ENCODE results near the gene JPH3. TPM values are rescaled to one million over a fixed set of nuclear protein-coding genes. Genes with fewer than 3 reads are reported as not detected.

The JPH3 gene
- total RNA-seq, 6 experiments from 2014 or later, result 0.07 to 0.12 TPM; not detected in 4

- TF ChIP-seq POLR2A (IDR thresholded peaks at IDR 0.05) (no peak), CTCF (IDR thresholded peaks at IDR 0.05) (no peak)
- intact Hi-C loops (cut with DNase I), result no loop called here
- no CpG with 5 or more reads among the region's 10 CpGs for WGBS (ENCODE audit: insufficient coverage, low coverage, low lambda C conversion rate, missing lambda C conversion rate)
- DNase-seq (no peak), ATAC-seq (no peak)
- Histone ChIP-seq H3K9me3 (no peaks in the 10 kb centered on the region), H3K36me3 (no peaks in the 10 kb centered on the region), H3K4me3 (no peak overlapping the region), H3K4me1 (no peaks in the 10 kb centered on the region), H3K27ac (no peak overlapping the region), H3K27me3 (no peaks in the 10 kb centered on the region)
These were observed 20.5 kb downstream of the JPH3 start for GRCh38 chr16:87622756-87623319.

GRCh38 chr16:87625241-87625797 lies 23.0 kb downstream of the JPH3 start:
- no peaks in the 10 kb centered on the region for H3K36me3 ChIP-seq
- no peak for TF ChIP-seq CTCF (IDR thresholded peaks at IDR 0.05)
- TF ChIP-seq POLR2A (IDR thresholded peaks at IDR 0.05), result no peak
- intact Hi-C loops (cut with DNase I), result no loop called here
- DNase-seq, result no peak
- no peak overlapping the region for H3K4me3 ChIP-seq
- H3K9me3 ChIP-seq, result no peaks in the 10 kb centered on the region
- no peak overlapping the region for H3K27ac ChIP-seq
- ATAC-seq, result no peak
- WGBS (ENCODE audit: insufficient coverage, low coverage, low lambda C conversion rate, missing lambda C conversion rate), result 62% methylated on average over 3 of the region's 13 CpGs
- H3K27me3 ChIP-seq, result no peaks in the 10 kb centered on the region
- no peaks in the 10 kb centered on the region for H3K4me1 ChIP-seq

- no peak for TF ChIP-seq POLR2A (IDR thresholded peaks at IDR 0.05)
- no peak for TF ChIP-seq CTCF (IDR thresholded peaks at IDR 0.05)
- H3K27ac ChIP-seq, result no peak overlapping the region
- no peaks in the 10 kb centered on the region for H3K27me3 ChIP-seq
- intact Hi-C loops (cut with DNase I), result no loop called here
- WGBS (ENCODE audit: insufficient coverage, low coverage, low lambda C conversion rate, missing lambda C conversion rate), result 82% methylated on average over 5 of the region's 14 CpGs
- H3K9me3 ChIP-seq, result no peaks in the 10 kb centered on the region
- H3K36me3 ChIP-seq, result no peaks in the 10 kb centered on the region
- no peak for DNase-seq
- H3K4me1 ChIP-seq, result no peaks in the 10 kb centered on the region
- no peak overlapping the region for H3K4me3 ChIP-seq
- no peak for ATAC-seq
These were observed 24.1 kb downstream of the JPH3 start for GRCh38 chr16:87626401-87626800.

GRCh38 chr16:87626905-87627304 lies 24.6 kb downstream of the JPH3 start:
- intact Hi-C loops (cut with DNase I), result no loop called here
- TF ChIP-seq CTCF (IDR thresholded peaks at IDR 0.05) (no peak), POLR2A (IDR thresholded peaks at IDR 0.05) (no peak)
- no peaks in the 10 kb centered on the region for H3K4me1 ChIP-seq
- no peak overlapping the region for H3K4me3 ChIP-seq
- H3K27me3 ChIP-seq, result no peaks in the 10 kb centered on the region
- no peak for ATAC-seq
- no peaks in the 10 kb centered on the region for H3K9me3 ChIP-seq
- no peak overlapping the region for H3K27ac ChIP-seq
- WGBS (ENCODE audit: insufficient coverage, low coverage, low lambda C conversion rate, missing lambda C conversion rate), result 65% methylated on average over 6 of the region's 6 CpGs
- no peaks in the 10 kb centered on the region for H3K36me3 ChIP-seq
- DNase-seq, result no peak
